ENCODE results near the gene PRKCE. TPM values are rescaled to one million over a fixed set of nuclear protein-coding genes. Genes with fewer than 3 reads are reported as not detected.
A peak's percentile ranks its signal among the peaks of the same experiment; 100 is the strongest.
"Not testable (repeated sequence)": the region's sequence is repeated elsewhere in the genome, so short reads cannot be mapped to it uniquely, and the experiment has no call there.

Gene PRKCE
- total and polyA plus RNA-seq, 4 donors, result 2.5 to 38.6 (median 5.8) TPM

GRCh38 chr2:45889053-45889452 is 237.6 kb downstream of the PRKCE start:
- Histone ChIP-seq H3K4me1 (ENCODE audit: control insufficient read depth in 4 of 4, insufficient read depth in 4 of 4, low read length in 3 of 4) (peaks cover 0 to 11% (median 7%) of the 10 kb centered on the region in 4 donors), H3K4me3 (ENCODE audit: low read depth in 1 of 3, low read length in 3 of 3) (no peak overlapping the region), H3K9ac (ENCODE audit: low read depth in 1 of 2, low read length in 2 of 2) (no peak overlapping the region), H3K27ac (ENCODE audit: low read depth in 1 of 2, low read length in 2 of 2) (no peak overlapping the region), H3K9me3 (ENCODE audit: control insufficient read depth in 4 of 4, low read length in 3 of 4) (no peaks in the 10 kb centered on the region), H3K27me3 (ENCODE audit: control insufficient read depth in 4 of 4, insufficient read depth in 4 of 4, low read length in 3 of 4) (no peaks in the 10 kb centered on the region), H3K36me3 (ENCODE audit: control insufficient read depth in 4 of 4, insufficient read depth in 3 of 4, low read depth in 1 of 4, low read length in 3 of 4) (no peaks in the 10 kb centered on the region)
- WGBS, result 87% methylated on average over 8 of the region's 8 CpGs
- TF ChIP-seq FOXA1 (IDR thresholded peaks at IDR 0.05) (no peak), SP1 (IDR thresholded peaks at IDR 0.05) (no peak), YY1 (IDR thresholded peaks at IDR 0.05) (no peak), HNF4G (IDR thresholded peaks at IDR 0.05) (no peak), ATF3 (IDR thresholded peaks at IDR 0.05) (no peak), EGR1 (IDR thresholded peaks at IDR 0.05; ENCODE audit: low read depth in 2 of 2) (no peak), MAX (IDR thresholded peaks at IDR 0.05) (no peak), CTCF (IDR thresholded peaks at IDR 0.05; ENCODE audit: low read depth, low read length, missing input control) (no peak), RXRA (IDR thresholded peaks at IDR 0.05) (no peak), RAD21 (IDR thresholded peaks at IDR 0.05) (no peak), FOXA2 (IDR thresholded peaks at IDR 0.05) (no peak), JUND (IDR thresholded peaks at IDR 0.05) (no peak), TAF1 (conservative IDR thresholded peaks at IDR 0.05) (no peak), NR2F2 (IDR thresholded peaks at IDR 0.05) (no peak)
- TF ChIP-seq, protein P1, sequence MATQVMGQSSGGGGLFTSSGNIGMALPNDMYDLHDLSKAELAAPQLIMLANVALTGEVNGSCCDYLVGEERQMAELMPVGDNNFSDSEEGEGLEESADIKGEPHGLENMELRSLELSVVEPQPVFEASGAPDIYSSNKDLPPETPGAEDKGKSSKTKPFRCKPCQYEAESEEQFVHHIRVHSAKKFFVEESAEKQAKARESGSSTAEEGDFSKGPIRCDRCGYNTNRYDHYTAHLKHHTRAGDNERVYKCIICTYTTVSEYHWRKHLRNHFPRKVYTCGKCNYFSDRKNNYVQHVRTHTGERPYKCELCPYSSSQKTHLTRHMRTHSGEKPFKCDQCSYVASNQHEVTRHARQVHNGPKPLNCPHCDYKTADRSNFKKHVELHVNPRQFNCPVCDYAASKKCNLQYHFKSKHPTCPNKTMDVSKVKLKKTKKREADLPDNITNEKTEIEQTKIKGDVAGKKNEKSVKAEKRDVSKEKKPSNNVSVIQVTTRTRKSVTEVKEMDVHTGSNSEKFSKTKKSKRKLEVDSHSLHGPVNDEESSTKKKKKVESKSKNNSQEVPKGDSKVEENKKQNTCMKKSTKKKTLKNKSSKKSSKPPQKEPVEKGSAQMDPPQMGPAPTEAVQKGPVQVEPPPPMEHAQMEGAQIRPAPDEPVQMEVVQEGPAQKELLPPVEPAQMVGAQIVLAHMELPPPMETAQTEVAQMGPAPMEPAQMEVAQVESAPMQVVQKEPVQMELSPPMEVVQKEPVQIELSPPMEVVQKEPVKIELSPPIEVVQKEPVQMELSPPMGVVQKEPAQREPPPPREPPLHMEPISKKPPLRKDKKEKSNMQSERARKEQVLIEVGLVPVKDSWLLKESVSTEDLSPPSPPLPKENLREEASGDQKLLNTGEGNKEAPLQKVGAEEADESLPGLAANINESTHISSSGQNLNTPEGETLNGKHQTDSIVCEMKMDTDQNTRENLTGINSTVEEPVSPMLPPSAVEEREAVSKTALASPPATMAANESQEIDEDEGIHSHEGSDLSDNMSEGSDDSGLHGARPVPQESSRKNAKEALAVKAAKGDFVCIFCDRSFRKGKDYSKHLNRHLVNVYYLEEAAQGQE (IDR thresholded peaks at IDR 0.05), result no peak
- no peak for DNase-seq (ENCODE audit: low spot score)

GRCh38 chr2:45889620-45890370 is 238.3 kb downstream of the PRKCE start:
- no peaks in the 10 kb centered on the region for H3K36me3 ChIP-seq (ENCODE audit: control insufficient read depth in 4 of 4, insufficient read depth in 3 of 4, low read depth in 1 of 4, low read length in 3 of 4)
- H3K4me3 ChIP-seq (ENCODE audit: low read depth in 1 of 3, low read length in 3 of 3), result no peak overlapping the region
- H3K9ac ChIP-seq (ENCODE audit: low read depth in 1 of 2, low read length in 2 of 2), result no peak overlapping the region
- H3K4me1 ChIP-seq (ENCODE audit: control insufficient read depth in 4 of 4, insufficient read depth in 4 of 4, low read length in 3 of 4), result peaks cover 0 to 11% (median 7%) of the 10 kb centered on the region in 4 donors
- H3K27ac ChIP-seq (ENCODE audit: low read depth in 1 of 2, low read length in 2 of 2), result no peak overlapping the region
- H3K9me3 ChIP-seq (ENCODE audit: control insufficient read depth in 4 of 4, low read length in 3 of 4), result no peaks in the 10 kb centered on the region
- peak in 1 of 2 donors; percentile 9 for TF ChIP-seq RXRA (IDR thresholded peaks at IDR 0.05)
- peak; percentile 0 for TF ChIP-seq SP1 (IDR thresholded peaks at IDR 0.05)
- TF ChIP-seq FOXA2 (IDR thresholded peaks at IDR 0.05), result peak; percentile 48
- TF ChIP-seq HNF4A (conservative IDR thresholded peaks at IDR 0.05), result peak in 1 of 2 donors; percentile 8
- TF ChIP-seq YY1 (IDR thresholded peaks at IDR 0.05), result no peak
- no peaks in the 10 kb centered on the region for H3K27me3 ChIP-seq (ENCODE audit: control insufficient read depth in 4 of 4, insufficient read depth in 4 of 4, low read length in 3 of 4)
- no peak for DNase-seq (ENCODE audit: low spot score)
- WGBS, result 62% methylated on average over 7 of the region's 7 CpGs

DNA sequence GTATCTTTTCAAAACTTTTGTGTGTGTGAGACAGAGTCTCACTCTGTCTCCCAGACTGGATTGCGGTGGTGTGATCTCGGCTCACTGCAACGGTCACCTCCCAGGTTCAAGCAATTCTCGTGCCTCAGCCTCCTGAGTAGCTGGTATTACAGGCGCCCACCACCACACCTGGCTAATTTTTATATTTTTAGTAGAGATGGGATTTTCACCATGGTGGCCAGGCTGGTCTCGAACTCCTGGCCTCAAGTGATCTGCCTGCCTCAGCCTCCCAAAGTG is 238.8 kb downstream of the PRKCE start:
- not testable (repeated sequence) for DNase-seq (ENCODE audit: low spot score); H3K27ac ChIP-seq (ENCODE audit: low read depth in 1 of 2, low read length in 2 of 2); H3K36me3 ChIP-seq (ENCODE audit: control insufficient read depth in 4 of 4, insufficient read depth in 3 of 4, low read depth in 1 of 4, low read length in 3 of 4); H3K4me3 ChIP-seq (ENCODE audit: low read depth in 1 of 3, low read length in 3 of 3); H3K27me3 ChIP-seq (ENCODE audit: control insufficient read depth in 4 of 4, insufficient read depth in 4 of 4, low read length in 3 of 4); H3K9ac ChIP-seq (ENCODE audit: low read depth in 1 of 2, low read length in 2 of 2); H3K9me3 ChIP-seq (ENCODE audit: control insufficient read depth in 4 of 4, low read length in 3 of 4)
- 90% methylated on average over 6 of the region's 6 CpGs for WGBS
- peaks cover 0 to 11% (median 7%) of the 10 kb centered on the region in 4 donors for H3K4me1 ChIP-seq (ENCODE audit: control insufficient read depth in 4 of 4, insufficient read depth in 4 of 4, low read length in 3 of 4)

Data from liver (tissue), 9 donors.